Stimulated activated CD8-positive, alpha-beta memory T cell treated with anti-CD3 and anti-CD28 coated beads, Interleukin-7, amount 100 ng/mL, for 48 hours (primary cell): Measurements from ENCODE around the gene MAB21L2.

Experiments used
- DNase-seq, 2 donors: peaks; one replicate each; pipeline ENCODE4 v3.0.0-alpha.2; 2020; ENCODE audit warnings: low read depth in 1 of 2; ENCODE audit errors: extremely low read depth in 1 of 2

MAB21L2 gene

GRCh38 chr4:150599547-150599946 lies 17.6 kb downstream of the MAB21L2 start:
- no peak for DNase-seq

- no peak for DNase-seq
Measured at GRCh38 chr4:150600812-150601445, 19.0 kb downstream of the MAB21L2 start.

DNA sequence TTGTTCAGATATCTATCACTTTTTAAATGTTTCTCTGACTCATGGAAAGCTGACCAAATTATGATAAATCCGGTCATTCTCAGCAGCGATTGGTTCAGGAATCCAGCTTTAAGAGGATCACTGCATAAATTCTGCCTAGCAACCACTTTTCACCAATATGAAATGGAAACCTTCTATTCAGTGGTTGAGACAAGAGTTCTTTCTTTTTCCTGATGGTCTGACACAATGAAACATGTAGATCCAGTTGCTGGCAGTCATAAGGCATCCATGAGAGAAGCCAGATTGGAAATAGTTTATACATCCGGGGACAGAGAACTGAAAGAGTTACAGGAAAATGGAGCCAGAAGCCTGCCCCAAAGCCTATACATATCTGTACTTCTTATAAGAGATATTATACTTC lies 27.2 kb downstream of the MAB21L2 start:
- no peak for DNase-seq

- DNase-seq = no peak
Measured at GRCh38 chr4:150619042-150619441, 37.1 kb downstream of the MAB21L2 start.

GRCh38 chr4:150624055-150624454 lies 42.1 kb downstream of the MAB21L2 start:
- DNase-seq = no peak

GRCh38 chr4:150625033-150625432 lies 43.1 kb downstream of the MAB21L2 start:
- DNase-seq = no peak

DNA sequence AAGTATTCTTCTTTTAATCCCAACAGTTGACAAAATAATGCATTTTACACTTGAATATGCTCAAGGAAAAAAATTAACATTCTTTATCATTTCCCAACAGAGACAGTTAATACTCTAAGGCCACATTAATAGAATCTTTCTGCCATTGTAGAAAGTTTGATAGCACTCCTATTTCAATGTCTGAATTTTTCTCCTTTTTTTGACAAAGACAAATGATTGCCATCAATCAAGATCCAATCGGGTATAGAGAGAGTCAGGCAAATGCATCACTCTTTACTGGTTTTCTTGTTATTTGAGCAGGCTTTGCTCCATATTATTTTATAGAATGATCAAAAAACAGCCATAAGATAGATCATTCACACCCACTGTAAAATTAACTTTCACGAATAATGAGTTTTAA lies 46.1 kb downstream of the MAB21L2 start:
- DNase-seq = no peak

- DNase-seq = no peak
Measured at GRCh38 chr4:150632639-150633038, 50.7 kb downstream of the MAB21L2 start.
